Activated CD4-positive, alpha-beta T cell treated with anti-CD3 and anti-CD28 coated beads, Interleukin-2, amount 10 ng/mL, durations not matched to agents 24 days and 14 days (primary cell): ENCODE data around the gene RMND5B. TPM values are rescaled to one million over a fixed set of nuclear protein-coding genes. Genes with fewer than 3 reads are reported as not detected.

Source experiments
- DNase-seq: peaks from one replicate; pipeline ENCODE4 v3.0.0; 2022
- H3K27ac Mint-ChIP-seq: one replicate; pipeline ENCODE4 v1.8.0; 2022; ENCODE audit warnings: mild to moderate bottlenecking, mixed read lengths
- H3K27me3 Mint-ChIP-seq: one replicate; pipeline ENCODE4 v1.8.0; 2022; ENCODE audit warnings: mixed read lengths
- H3K36me3 Mint-ChIP-seq: one replicate; pipeline ENCODE4 v1.8.0; 2022; ENCODE audit warnings: low read depth, mild to moderate bottlenecking, mixed read lengths
- H3K4me1 Mint-ChIP-seq: one replicate; pipeline ENCODE4 v1.8.0; 2021; ENCODE audit warnings: mixed read lengths
- H3K4me3 Mint-ChIP-seq: one replicate; pipeline ENCODE4 v1.8.0; 2022; ENCODE audit warnings: mild to moderate bottlenecking, moderate library complexity, mixed read lengths
- H3K9me3 Mint-ChIP-seq: one replicate; pipeline ENCODE4 v1.8.0; 2021; ENCODE audit warnings: mixed read lengths
- intact Hi-C: fragments of 100-400 bp; cut with micrococcal nuclease; formaldehyde crosslinking; loops from one replicate; pipeline ENCODE4 v1.15.1; 2023
- total RNA-seq: library from RNA; stranded (reverse); gene quantifications from 2 replicates; pipeline ENCODE4 v1.2.3, GENCODE V29; 2022

The RMND5B gene
- total RNA-seq, 1 donor from 2014 or later, result 29.3 TPM

DNA sequence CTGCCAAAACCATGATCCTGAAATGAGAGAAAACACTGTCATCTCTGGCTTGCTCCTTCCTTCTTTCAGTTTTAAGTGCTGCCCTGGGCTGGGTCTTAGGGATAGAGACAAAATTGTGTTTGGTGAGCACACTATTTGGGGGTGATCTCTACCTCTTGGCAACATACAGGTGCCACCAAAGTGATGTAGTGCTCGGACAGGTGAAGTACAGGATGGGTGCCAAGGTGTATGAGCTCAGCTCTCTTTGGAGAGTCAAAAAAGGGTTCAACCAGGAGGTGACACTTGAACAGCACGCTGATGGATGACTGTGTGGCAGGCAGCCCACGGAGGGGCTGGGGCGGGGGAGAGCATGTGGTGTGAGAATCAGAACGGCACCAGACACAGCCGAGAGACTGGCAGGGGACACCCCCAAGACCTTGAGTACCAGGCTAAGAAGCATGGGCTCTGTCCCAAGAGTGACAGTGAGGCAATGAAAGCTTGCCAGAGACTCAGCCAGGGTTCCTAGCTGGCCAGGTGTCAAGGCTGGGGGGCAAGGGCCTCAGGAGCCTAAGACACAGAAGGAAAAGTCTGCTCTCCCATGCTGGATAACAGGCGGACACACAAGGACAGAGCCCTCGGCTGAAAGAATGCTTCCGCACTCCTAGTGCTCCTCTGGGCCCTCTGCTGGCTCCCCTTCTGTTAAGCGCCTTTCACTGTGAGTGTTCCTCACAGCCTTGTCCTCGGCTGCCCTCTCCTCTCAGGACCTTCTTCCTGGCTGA is 20.3 kb downstream of the RMND5B start:
- Mint-ChIP-seq H3K36me3 (peaks cover 60% of the 10 kb centered on the region), H3K4me3 (peak overlapping the region; percentile 60)

DNA sequence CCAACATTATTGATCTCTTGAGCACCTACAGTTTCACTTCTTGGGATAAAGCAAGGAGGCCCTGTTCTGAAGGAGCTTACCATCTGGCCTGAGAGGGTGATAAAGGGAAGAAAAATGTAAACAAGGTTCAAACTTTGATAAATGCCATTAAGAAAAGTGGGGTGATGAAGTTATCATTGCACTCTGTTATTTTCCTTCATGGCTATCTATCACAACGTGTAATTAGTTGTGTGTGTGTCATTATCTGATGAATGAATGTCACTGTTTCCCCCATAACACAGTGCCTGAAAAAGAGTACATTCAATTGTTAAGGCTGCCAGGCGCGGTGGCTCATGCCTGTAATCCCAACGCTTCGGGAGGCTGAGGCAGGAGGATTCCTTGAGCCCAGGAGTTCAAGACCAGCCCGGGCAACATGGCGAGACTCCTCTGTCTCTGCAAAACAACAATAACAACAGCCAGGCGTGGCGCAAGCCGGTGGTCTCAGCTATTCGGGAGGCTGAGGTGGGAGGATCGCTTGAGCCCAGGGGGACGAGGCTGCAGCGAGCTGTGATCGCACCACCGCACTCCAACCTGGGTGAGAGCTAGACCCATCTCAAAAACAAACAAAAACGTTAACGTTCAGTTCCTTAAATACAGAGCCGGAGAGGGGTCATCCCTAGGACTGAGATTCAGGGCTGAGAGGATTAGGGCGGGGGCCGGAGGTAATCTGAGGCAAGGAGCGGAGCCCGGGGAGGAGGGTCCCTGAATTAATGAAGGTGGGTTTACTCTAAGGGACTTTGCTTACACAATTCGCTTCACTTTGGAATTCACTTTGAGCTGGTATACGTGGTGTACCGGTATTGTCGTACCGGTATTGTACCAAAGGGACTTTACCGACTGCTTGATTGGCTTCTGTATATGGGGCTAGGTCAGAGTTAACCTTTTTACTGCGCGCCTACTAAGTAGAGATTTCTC is 22.0 kb downstream of the RMND5B start:
- intact Hi-C loops, result loop anchor here (1.0 to 2.0 kb wide), 3 partner anchors 22 to 52 kb away; partner anchors contain the start of genes HNRNPAB, N4BP3 and RMND5B
- H3K27me3 Mint-ChIP-seq, result no peaks in the 10 kb centered on the region

More for the DNA sequence above, 20.3 kb downstream of the RMND5B start:
- Mint-ChIP-seq H3K27me3 (no peaks in the 10 kb centered on the region), H3K9me3 (no peaks in the 10 kb centered on the region), H3K4me1 (peaks cover 51% of the 10 kb centered on the region), H3K27ac (peak overlapping the region; percentile 51)
- DNase-seq, result no peak
- intact Hi-C loops, result no loop called here

DNA sequence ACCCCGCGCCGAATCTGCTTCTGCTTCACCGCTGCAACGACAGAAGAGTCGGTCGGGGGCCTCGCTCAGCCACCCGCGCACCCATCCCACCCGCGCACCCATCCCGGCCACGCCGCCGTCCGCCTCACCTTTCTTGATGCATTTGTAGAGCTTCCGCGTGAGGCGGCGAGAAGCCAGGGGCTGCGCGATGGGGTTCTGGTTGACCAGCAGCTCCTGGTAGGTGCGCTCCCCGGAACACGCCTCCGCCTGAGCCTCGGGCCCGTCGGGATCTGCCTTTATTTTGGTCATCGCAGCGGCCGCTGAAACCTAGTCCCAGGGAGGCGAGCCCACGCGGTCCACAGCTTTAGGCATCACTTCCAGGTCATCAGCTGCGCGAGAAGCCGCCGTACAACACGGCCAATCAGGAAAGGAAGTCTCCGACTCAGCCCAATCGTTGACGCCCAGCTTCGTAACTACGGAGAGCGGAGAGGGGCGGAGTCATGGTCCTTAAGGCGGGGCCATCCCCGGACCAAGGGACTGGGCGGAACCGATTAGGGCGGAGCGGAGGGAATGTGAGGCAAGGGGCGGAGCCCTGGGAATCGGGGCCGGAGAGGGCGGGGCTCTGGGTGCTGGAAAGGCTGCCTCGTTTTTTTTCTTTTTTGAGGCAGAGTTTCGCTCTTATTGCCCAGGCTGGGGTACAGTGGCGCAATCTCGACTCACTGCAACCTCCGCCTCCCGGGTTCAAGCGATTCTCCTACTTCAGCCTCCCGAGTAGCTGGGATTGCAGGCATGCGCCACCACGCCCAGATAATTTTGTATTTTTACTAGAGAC is 22.9 kb downstream of the RMND5B start, which contains the start of gene NHP2:
Gene NHP2 (minus strand): TSS at position 356 of the 811 bp plus-strand sequence. CDS start 68 bp downstream, at position 288.
- intact Hi-C loops, result loop anchor here (1.0 to 2.0 kb wide), 4 partner anchors 11 to 51 kb away; partner anchors contain the start of genes HNRNPAB, N4BP3 and RMND5B
- peak within 1 kb of the TSS; percentile 97 for H3K4me3 Mint-ChIP-seq
- peak within 1 kb of the TSS; percentile 91 for H3K27ac Mint-ChIP-seq
- H3K27me3 Mint-ChIP-seq, result no peaks in the 10 kb centered on the region
- peak; percentile 100 for DNase-seq
- no peaks in the 10 kb centered on the region for H3K9me3 Mint-ChIP-seq
- H3K4me1 Mint-ChIP-seq, result peaks cover 43% of the 10 kb centered on the region
- H3K36me3 Mint-ChIP-seq, result peaks cover 37% of the 10 kb centered on the region

More for the DNA sequence above, 22.0 kb downstream of the RMND5B start:
- peak overlapping the region; percentile 97 for H3K4me3 Mint-ChIP-seq
- DNase-seq, result no peak
- H3K27ac Mint-ChIP-seq, result peak overlapping the region; percentile 91
- peaks cover 46% of the 10 kb centered on the region for H3K36me3 Mint-ChIP-seq
- H3K9me3 Mint-ChIP-seq, result no peaks in the 10 kb centered on the region
- H3K4me1 Mint-ChIP-seq, result peaks cover 48% of the 10 kb centered on the region

DNA sequence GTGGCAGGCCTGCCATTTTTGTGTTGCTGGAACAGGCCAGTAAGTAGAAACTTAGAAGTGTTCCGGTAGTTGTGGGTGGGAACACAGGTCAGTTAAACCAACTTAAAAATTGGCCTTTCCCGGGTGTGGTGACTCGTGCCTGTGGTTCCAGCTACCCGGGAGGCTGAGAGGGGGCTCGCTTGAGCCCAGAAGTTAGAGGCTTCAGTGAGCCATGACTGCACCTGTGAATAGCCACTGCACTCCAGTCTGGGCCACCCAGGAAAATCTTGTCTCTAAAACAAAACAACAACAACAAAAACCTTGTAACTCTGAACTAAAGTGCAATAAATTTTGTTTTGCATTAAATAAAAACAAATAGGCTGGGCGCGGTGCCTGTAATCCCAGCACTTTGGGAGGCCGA is 24.3 kb downstream of the RMND5B start:
- Mint-ChIP-seq H3K4me1 (peaks cover 30% of the 10 kb centered on the region), H3K27ac (no peak overlapping the region), H3K9me3 (no peaks in the 10 kb centered on the region), H3K4me3 (no peak overlapping the region), H3K36me3 (peaks cover 26% of the 10 kb centered on the region), H3K27me3 (no peaks in the 10 kb centered on the region)
- intact Hi-C loops, result no loop called here
- peak; percentile 56 for DNase-seq

DNA sequence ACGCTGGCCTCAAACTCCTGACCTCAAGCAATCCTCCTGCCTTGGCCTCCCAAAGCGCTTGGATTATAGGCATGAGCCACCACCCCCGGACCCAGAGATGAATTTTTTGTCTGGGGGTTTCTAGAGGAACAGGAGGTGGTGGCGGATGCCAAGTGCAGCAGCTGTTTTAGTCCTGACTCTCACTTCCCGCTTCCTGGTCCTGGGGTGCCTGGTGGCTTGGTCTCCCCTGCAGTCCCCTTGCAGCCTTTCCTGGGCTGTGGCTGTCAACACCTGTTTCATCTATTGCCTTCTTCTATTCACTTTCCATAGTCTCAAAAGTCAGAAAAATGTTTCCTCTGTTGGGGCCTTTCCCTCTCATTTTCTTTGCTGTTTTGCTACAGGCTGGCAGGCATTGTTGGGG is 29.4 kb downstream of the RMND5B start:
- no peak for DNase-seq
- Mint-ChIP-seq H3K27ac (no peak overlapping the region), H3K9me3 (no peaks in the 10 kb centered on the region), H3K27me3 (peaks cover 17% of the 10 kb centered on the region), H3K4me3 (no peak overlapping the region), H3K4me1 (peaks cover 5% of the 10 kb centered on the region), H3K36me3 (no peaks in the 10 kb centered on the region)
- intact Hi-C loops, result no loop called here

DNA sequence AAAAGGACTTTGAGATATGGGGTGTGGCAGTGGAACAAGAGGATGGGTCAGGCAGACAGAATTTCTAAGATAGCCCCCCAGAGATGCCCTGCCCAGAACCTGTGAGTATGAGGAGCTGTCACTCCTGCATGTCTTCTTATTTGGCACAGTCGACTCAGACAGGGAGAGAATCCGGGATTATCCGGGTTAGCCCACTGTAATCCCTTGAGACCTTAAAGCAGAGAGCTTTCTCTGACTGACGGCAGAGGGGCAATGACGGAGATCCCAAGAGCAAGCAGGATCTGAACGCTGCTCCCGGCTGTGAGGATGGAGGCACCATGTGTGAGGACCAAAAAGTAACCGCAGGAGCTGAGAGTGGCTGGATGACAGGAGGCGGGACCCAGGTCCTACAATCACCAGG is 31.7 kb downstream of the RMND5B start:
- Mint-ChIP-seq H3K4me3 (no peak overlapping the region), H3K9me3 (no peaks in the 10 kb centered on the region), H3K27ac (no peak overlapping the region), H3K4me1 (peaks cover 5% of the 10 kb centered on the region), H3K27me3 (peaks cover 18% of the 10 kb centered on the region), H3K36me3 (no peaks in the 10 kb centered on the region)
- intact Hi-C loops, result no loop called here
- no peak for DNase-seq

DNA sequence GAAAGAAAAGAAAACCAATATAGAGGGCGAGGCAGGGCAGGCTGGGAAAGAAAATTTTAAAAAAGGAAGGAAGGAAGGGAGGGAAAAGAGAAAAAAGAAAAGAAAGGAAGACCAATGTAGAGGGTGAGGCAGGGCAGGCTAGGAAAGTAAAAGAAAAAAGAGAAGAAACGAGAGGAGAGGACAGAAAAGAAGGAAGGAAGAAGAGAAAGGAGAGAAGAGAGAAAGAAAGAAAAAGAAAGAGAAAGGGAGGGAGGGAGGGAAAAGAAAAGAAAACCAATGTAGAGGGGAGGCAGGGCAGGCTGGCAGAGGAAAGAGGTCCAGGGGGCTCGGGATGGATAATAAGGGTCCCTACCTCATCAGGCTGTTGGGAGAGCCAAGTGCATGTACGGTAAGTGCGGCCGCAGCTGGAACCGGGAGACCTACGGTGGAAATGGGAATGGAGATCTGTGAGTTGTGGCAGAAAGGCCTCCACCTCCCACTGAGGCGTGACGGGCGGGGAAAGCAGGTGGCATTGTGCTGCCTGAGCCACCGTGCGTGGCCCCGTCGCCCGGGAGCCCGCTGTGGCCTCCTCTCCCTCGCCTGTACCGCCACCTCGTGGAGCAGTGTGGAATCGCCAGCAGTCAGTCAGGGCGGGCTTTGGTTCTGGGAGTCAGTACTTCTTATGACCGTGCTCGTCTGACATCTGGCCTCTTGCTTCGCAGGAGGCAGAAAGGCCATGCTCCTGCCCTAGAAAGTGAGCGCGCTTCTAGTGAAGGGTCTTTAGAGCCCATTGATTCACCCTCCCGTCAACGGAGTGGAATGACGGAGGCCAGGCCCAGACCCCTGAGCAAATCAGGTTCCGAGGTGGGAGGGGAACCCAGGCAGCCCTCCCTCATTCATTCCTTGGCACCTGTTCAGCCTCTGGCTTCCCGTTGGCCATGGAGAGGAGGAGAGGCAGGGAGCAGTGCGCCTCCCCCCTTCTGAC is 33.2 kb downstream of the RMND5B start:
- Mint-ChIP-seq H3K4me3 (peak overlapping the region; percentile 54), H3K4me1 (peaks cover 5% of the 10 kb centered on the region), H3K27me3 (peaks cover 22% of the 10 kb centered on the region), H3K9me3 (no peaks in the 10 kb centered on the region), H3K27ac (no peak overlapping the region), H3K36me3 (no peaks in the 10 kb centered on the region)
- DNase-seq, result peak; percentile 98
- intact Hi-C loops, result loop anchor here (1.0 kb wide), 2 partner anchors 10 to 88 kb away; no protein-coding TSS in a partner anchor

DNA sequence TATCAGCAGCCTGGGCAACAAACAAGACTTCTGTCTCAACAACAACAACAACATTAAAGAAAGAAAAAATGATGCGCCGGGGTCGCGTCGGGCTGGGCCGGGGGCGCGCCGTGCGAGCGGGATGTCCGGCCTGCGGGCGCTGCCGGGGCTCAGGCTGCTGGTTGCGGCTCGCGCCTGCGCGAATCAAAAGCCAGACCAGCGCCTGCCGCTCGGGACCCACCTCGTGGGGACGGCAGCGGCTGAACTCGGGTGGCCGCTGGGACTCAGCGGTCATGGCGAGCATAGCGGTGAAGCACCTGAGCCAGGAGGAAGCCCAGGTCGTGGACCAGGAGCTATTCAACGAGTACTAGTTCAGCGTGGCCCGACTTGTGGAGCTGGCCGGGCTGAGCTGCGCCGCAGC is 34.8 kb downstream of the RMND5B start:
- no peak overlapping the region for H3K4me3 Mint-ChIP-seq
- H3K4me1 Mint-ChIP-seq, result peaks cover 5% of the 10 kb centered on the region
- no peaks in the 10 kb centered on the region for H3K9me3 Mint-ChIP-seq
- DNase-seq, result no peak
- H3K36me3 Mint-ChIP-seq, result no peaks in the 10 kb centered on the region
- no peak overlapping the region for H3K27ac Mint-ChIP-seq
- intact Hi-C loops, result no loop called here
- peaks cover 28% of the 10 kb centered on the region for H3K27me3 Mint-ChIP-seq

DNA sequence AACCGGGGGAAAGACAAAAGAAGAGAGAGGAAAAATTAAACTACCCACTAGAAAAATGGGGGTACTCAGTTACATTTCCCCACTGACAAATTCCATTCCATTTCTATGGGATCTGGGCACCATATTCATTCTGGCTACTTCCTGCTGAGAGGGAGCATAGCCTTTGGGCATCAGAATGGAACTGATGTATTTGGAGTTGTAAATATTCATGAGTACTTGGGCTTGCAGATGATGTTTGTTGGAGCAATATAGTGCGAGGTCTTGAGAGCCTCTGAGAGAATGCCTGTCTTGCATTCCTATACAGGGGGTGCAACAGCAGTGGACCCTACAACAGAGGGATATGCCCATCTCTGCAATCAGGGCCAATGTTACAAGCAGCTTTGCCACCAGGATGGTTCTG is 39.6 kb downstream of the RMND5B start:
- no peak for DNase-seq
- H3K4me3 Mint-ChIP-seq, result no peak overlapping the region
- H3K4me1 Mint-ChIP-seq, result no peaks in the 10 kb centered on the region
- H3K36me3 Mint-ChIP-seq, result no peaks in the 10 kb centered on the region
- H3K27ac Mint-ChIP-seq, result no peak overlapping the region
- peaks cover 14% of the 10 kb centered on the region for H3K27me3 Mint-ChIP-seq
- intact Hi-C loops, result no loop called here
- no peaks in the 10 kb centered on the region for H3K9me3 Mint-ChIP-seq

DNA sequence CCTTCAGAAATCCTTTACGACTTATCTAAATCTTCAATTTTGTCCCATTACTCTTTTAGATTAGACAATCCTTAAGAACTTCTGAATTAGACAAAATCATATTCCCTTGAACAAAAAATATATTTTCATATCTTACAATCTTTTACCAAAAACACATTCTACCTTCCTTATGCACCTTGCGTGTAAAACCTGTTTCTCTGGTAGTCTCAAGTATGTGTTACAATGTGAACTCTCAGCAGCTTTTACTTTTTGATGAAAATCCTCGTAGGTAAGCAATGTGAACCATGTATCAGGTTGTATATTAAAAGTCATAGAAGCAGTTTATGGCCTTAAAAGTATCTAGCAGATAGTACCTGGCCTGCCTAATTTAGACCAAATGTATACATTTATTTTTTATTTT is 43.6 kb downstream of the RMND5B start:
- intact Hi-C loops, result no loop called here

DNA sequence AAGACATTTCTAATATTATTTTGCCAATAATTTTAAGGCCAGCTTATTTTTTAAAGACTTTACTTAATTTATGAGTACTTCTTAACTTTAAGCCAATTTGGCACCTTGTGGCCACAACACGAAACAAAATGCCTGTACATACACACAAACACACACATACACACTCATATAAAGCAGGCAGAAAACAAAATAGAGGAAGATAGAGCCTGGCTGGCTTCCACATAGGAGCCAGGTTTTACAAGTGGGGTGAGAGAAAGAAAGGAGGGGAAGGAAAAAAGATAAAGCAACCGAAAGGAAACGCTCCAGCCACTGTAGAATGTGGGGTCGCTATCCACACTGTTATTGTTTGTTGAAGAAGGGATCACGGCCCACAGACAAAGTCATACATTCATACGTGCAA is 46.0 kb downstream of the RMND5B start:
- Mint-ChIP-seq H3K27me3 (peaks cover 2% of the 10 kb centered on the region), H3K36me3 (no peaks in the 10 kb centered on the region), H3K4me1 (no peaks in the 10 kb centered on the region), H3K27ac (no peak overlapping the region), H3K9me3 (no peaks in the 10 kb centered on the region), H3K4me3 (no peak overlapping the region)
- no peak for DNase-seq
- intact Hi-C loops, result no loop called here

More for the DNA sequence above, 43.6 kb downstream of the RMND5B start:
- H3K27me3 Mint-ChIP-seq, result peaks cover 6% of the 10 kb centered on the region
- no peaks in the 10 kb centered on the region for H3K9me3 Mint-ChIP-seq
- DNase-seq, result no peak
- no peaks in the 10 kb centered on the region for H3K4me1 Mint-ChIP-seq
- H3K36me3 Mint-ChIP-seq, result no peaks in the 10 kb centered on the region
- H3K27ac Mint-ChIP-seq, result no peak overlapping the region
- no peak overlapping the region for H3K4me3 Mint-ChIP-seq

DNA sequence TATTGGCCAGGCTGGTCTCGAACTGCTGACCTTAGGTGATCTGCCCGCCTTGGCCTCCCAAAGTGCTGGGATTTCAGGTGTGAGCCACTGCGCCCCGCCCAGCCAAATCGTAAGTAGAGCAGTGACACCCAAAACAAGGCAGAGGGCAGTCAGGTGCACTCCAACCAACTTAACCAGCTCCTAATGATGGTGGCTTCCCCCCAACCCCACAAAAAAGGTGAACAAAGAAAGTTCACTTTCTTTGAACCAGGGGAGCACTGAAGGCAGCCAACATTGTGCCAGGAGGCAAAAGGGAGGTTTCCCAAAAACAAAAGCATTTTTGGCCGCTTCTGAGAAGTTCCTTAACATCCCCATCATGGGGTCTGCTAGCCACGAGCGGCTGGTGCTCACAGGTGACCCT is 46.8 kb downstream of the RMND5B start:
- intact Hi-C loops, result no loop called here
- Mint-ChIP-seq H3K4me3 (no peak overlapping the region), H3K27ac (no peak overlapping the region), H3K27me3 (peaks cover 2% of the 10 kb centered on the region), H3K36me3 (no peaks in the 10 kb centered on the region), H3K9me3 (no peaks in the 10 kb centered on the region), H3K4me1 (peaks cover 7% of the 10 kb centered on the region)
- no peak for DNase-seq
